Pancreas (tissue), 10 donors: Measurements from ENCODE around the gene PASK. TPM values are rescaled to one million over a fixed set of nuclear protein-coding genes. Genes with fewer than 3 reads are reported as not detected.
A peak's percentile ranks its signal among the peaks of the same experiment; 100 is the strongest.

Source experiments
- ATAC-seq, 4 donors: fragments of 200-7000 bp; cut with Tn5 transposase; one replicate each; pipeline versions ENCODE4 v1.8.0 to v1.9.1; 2020; ENCODE audit warnings: mild to moderate bottlenecking in 4 of 4, moderate library complexity in 4 of 4
- DNase-seq, 6 donors: peaks; one replicate each; pipeline ENCODE4 v3.0.0-alpha.2; 2020
- FAIRE-seq: peaks from 2 replicates; lab custom pipeline; 2012; peaks lifted over from hg19 to GRCh38; lab: Jason Lieb, UNC
- H3K27ac ChIP-seq, 4 donors: fragments of 200-600 bp; sonication (generic); 1 replicate in 3 of 4; 2 replicates in 1 of 4; pipeline versions ENCODE4 v1.5.0 to v1.8.0; 2020
- H3K27me3 ChIP-seq, 4 donors: fragments of 200-600 bp; one replicate each; pipeline ENCODE4 v1.8.0; 2021
- H3K36me3 ChIP-seq, 3 donors: fragments of 200-600 bp; sonication (generic) in 1 of 3; one replicate each; pipeline versions ENCODE4 v1.5.0 to v1.8.0; 2020 to 2021
- H3K4me1 ChIP-seq, 3 donors: fragments of 200-600 bp; one replicate each; pipeline ENCODE4 v1.8.0; 2021
- H3K4me3 ChIP-seq, 4 donors: fragments of 200-600 bp; sonication (generic) in 2 of 4; one replicate each; pipeline versions ENCODE4 v1.5.0 to v1.8.0; 2020 to 2021
- H3K9me3 ChIP-seq, 4 donors: fragments of 200-600 bp; one replicate each; pipeline ENCODE4 v1.8.0; 2021
- WGBS, 2 donors: extraction: QIAGEN DNeasy Blood & Tissue Kit; methylation state at CpG; one replicate each; pipeline ENCODE4 v1.1.7; 2013; 5-methylcytosine and 5-hydroxymethylcytosine counted together
- intact Hi-C, 3 donors: fragments of 100-400 bp; cut with DNase I; formaldehyde crosslinking; loops; one replicate each; pipeline versions ENCODE4 v1.11.1 to v1.14.2; 2022
- polyA plus RNA-seq, 2 donors: library from polyadenylated mRNA; stranded (reverse); fragments of 200-250 nt; gene quantifications; one replicate each; pipeline ENCODE4 v1.2.3, GENCODE V29; 2013
- total RNA-seq, 6 donors: library from RNA; stranded (reverse); fragmentation: NEBNext Ultra II Directional in 4 of 6; extraction: Animal tissue kit (Norgen Biotek cat#: 25700) in 4 of 6; gene quantifications; one replicate each; pipeline versions ENCODE4 v1.2.1 to v1.2.4, GENCODE V29; 2021 to 2023
- TF ChIP-seq, protein P1 (sequence below), 4 donors: fragments of 200-600 bp; sonication (generic) in 3 of 4; IDR thresholded peaks; one replicate each; pipeline versions ENCODE4 v1.5.0 to v1.8.0; 2021; ENCODE audit warnings: antibody characterized with exemption in 4 of 4
- donor health status: healthy with polysubstance abuse.
- donor health status: DM: no; HTN: no; CAD: no; lungs with moderate emphysema.
- donor health status: DM: no; HTN: no; CAD: no.
- donor health status: control.
- donor health status: control.
- donor health status: Bipolar disorder and iron deficiency.
- donor health status: DM: yes; HTN: yes; CAD: no.
- donor health status: DM: no; HTN: no; CAD: no.
- donor health status: DM: no; HTN: no; CAD: no.
- donor health status: DM: yes; HTN: yes; CAD: no.

Gene PASK
- total and polyA plus RNA-seq, 8 donors, result 3.7 to 14.5 (median 9.2) TPM

DNA sequence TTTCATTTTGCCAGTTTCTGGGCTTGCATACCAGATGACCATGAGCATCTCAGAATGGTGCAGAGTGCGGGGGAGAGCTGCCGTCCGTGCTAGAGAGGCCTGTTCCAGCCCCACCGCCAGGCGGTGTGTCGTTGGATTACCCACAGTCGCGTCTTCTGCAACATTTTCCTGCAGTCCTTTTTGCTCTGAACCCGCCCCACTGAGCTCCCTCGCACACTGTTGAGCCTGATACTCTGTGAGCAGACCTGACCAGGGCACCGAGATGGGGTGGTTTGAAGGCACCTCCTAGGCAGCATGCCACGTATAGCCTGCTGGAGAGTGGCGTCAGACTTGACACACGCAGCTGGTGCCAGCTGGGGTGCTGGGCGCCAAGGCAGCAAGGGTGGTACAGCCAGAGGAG is 19.1 kb upstream of the PASK start:
- FAIRE-seq (no peak), DNase-seq (peak in 1 of 6 donors; percentile 23), ATAC-seq (no peak)
- intact Hi-C loops, result no loop called here
- Histone ChIP-seq H3K4me3 (no peak overlapping the region), H3K4me1 (no peaks in the 10 kb centered on the region), H3K27ac (no peak overlapping the region), H3K36me3 (peaks cover 3 to 57% (median 12%) of the 10 kb centered on the region in 3 donors), H3K9me3 (no peaks in the 10 kb centered on the region), H3K27me3 (no peaks in the 10 kb centered on the region)
- TF ChIP-seq, protein P1, sequence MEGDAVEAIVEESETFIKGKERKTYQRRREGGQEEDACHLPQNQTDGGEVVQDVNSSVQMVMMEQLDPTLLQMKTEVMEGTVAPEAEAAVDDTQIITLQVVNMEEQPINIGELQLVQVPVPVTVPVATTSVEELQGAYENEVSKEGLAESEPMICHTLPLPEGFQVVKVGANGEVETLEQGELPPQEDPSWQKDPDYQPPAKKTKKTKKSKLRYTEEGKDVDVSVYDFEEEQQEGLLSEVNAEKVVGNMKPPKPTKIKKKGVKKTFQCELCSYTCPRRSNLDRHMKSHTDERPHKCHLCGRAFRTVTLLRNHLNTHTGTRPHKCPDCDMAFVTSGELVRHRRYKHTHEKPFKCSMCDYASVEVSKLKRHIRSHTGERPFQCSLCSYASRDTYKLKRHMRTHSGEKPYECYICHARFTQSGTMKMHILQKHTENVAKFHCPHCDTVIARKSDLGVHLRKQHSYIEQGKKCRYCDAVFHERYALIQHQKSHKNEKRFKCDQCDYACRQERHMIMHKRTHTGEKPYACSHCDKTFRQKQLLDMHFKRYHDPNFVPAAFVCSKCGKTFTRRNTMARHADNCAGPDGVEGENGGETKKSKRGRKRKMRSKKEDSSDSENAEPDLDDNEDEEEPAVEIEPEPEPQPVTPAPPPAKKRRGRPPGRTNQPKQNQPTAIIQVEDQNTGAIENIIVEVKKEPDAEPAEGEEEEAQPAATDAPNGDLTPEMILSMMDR (IDR thresholded peaks at IDR 0.05), result no peak
- WGBS, 2 donors, result 93 to 95% methylated on average over 15 of the region's 15 CpGs

GRCh38 chr2:241163601-241164118 is 14.4 kb upstream of the PASK start:
- no peak for DNase-seq
- intact Hi-C loops, result no loop called here

GRCh38 chr2:241161646-241162281 is 12.5 kb upstream of the PASK start:
- 71 to 74% methylated on average over 9 of the region's 9 CpGs for WGBS, 2 donors
- ATAC-seq, result peak in 3 of 4 donors; percentile 36 to 54 (median 49)
- no peak overlapping the region for H3K4me3 ChIP-seq
- no peaks in the 10 kb centered on the region for H3K4me1 ChIP-seq
- H3K36me3 ChIP-seq, result peaks cover 10 to 52% (median 13%) of the 10 kb centered on the region in 3 donors
- FAIRE-seq, result no peak
- TF ChIP-seq, protein P1 (IDR thresholded peaks at IDR 0.05), result no peak
- peak in 1 of 6 donors; percentile 19 for DNase-seq
- intact Hi-C loops, result no loop called here
- no peak overlapping the region for H3K27ac ChIP-seq
- no peaks in the 10 kb centered on the region for H3K27me3 ChIP-seq
- H3K9me3 ChIP-seq, result no peaks in the 10 kb centered on the region

More at GRCh38 chr2:241163601-241164118, 14.4 kb upstream of the PASK start:
- TF ChIP-seq, protein P1 (IDR thresholded peaks at IDR 0.05), result no peak
- no peaks in the 10 kb centered on the region for H3K4me1 ChIP-seq
- no peaks in the 10 kb centered on the region for H3K9me3 ChIP-seq
- no peak overlapping the region for H3K27ac ChIP-seq
- WGBS, 2 donors, result 64 to 73% methylated on average over 3 of the region's 3 CpGs
- FAIRE-seq, result no peak
- no peaks in the 10 kb centered on the region for H3K27me3 ChIP-seq
- peaks cover 4 to 56% (median 7%) of the 10 kb centered on the region in 3 donors for H3K36me3 ChIP-seq
- ATAC-seq, result no peak
- no peak overlapping the region for H3K4me3 ChIP-seq

- intact Hi-C loops, result no loop called here
- TF ChIP-seq, protein P1 (IDR thresholded peaks at IDR 0.05), result no peak
- no peaks in the 10 kb centered on the region for H3K9me3 ChIP-seq
- DNase-seq (no peak), ATAC-seq (no peak), FAIRE-seq (no peak)
- H3K4me3 ChIP-seq, result no peak overlapping the region
- 90 to 93% methylated on average over 7 of the region's 7 CpGs for WGBS, 2 donors
- H3K27ac ChIP-seq, result no peak overlapping the region
- H3K36me3 ChIP-seq, result peaks cover 9 to 45% (median 10%) of the 10 kb centered on the region in 3 donors
- no peaks in the 10 kb centered on the region for H3K27me3 ChIP-seq
- H3K4me1 ChIP-seq, result no peaks in the 10 kb centered on the region
Observed at GRCh38 chr2:241160318-241160717, 11.0 kb upstream of the PASK start.

- TF ChIP-seq, protein P1 (IDR thresholded peaks at IDR 0.05), result no peak
- no peak for DNase-seq
- no peaks in the 10 kb centered on the region for H3K9me3 ChIP-seq
- no peak for ATAC-seq
- intact Hi-C loops, result no loop called here
- no peaks in the 10 kb centered on the region for H3K27me3 ChIP-seq
- WGBS, 2 donors, result 95 to 99% methylated on average over 5 of the region's 5 CpGs
- no peaks in the 10 kb centered on the region for H3K4me1 ChIP-seq
- peaks cover 9 to 36% (median 10%) of the 10 kb centered on the region in 3 donors for H3K36me3 ChIP-seq
- no peak for FAIRE-seq
- H3K4me3 ChIP-seq, result no peak overlapping the region
- no peak overlapping the region for H3K27ac ChIP-seq
Observed at GRCh38 chr2:241159116-241159515, 9.8 kb upstream of the PASK start.
